ENCODE results near the gene SULT1A2. TPM values are rescaled to one million over a fixed set of nuclear protein-coding genes. Genes with fewer than 3 reads are reported as not detected.

The SULT1A2 gene
- total RNA-seq, 4 donors from 2014 or later: 0.27 to 1.2 TPM; not detected in 2

- Histone ChIP-seq H3K4me1 (no peaks in the 10 kb centered on the region), H3K27ac (no peak overlapping the region), H3K27me3 (no peaks in the 10 kb centered on the region), H3K4me3 (no peak overlapping the region), H3K36me3 (peaks cover 0 to 69% of the 10 kb centered on the region in 2 donors), H3K9me3 (no peaks in the 10 kb centered on the region)
- TF ChIP-seq POLR2AphosphoS5 (IDR thresholded peaks at IDR 0.05): no peak
- TF ChIP-seq CTCF (IDR thresholded peaks at IDR 0.05): no peak
- TF ChIP-seq EP300 (IDR thresholded peaks at IDR 0.05): no peak
- no peak for TF ChIP-seq POLR2A (IDR thresholded peaks at IDR 0.05)
- WGBS, 2 donors (ENCODE audit: low coverage in 1 of 2): 100% methylated on average over 1 of the region's 22 CpGs; no CpG with 5 or more reads in 1 of the 2 donors
- ATAC-seq: no peak
Measured at GRCh38 chr16:28590384-28591340, 6.2 kb downstream of the SULT1A2 start.

GRCh38 chr16:28589930-28590329 is 6.9 kb downstream of the SULT1A2 start:
- H3K27me3 ChIP-seq: no peaks in the 10 kb centered on the region
- H3K4me3 ChIP-seq: no peak overlapping the region
- peaks cover 0 to 76% of the 10 kb centered on the region in 2 donors for H3K36me3 ChIP-seq
- H3K27ac ChIP-seq: no peak overlapping the region
- 78% methylated on average over 3 of the region's 13 CpGs; no CpG with 5 or more reads in 1 of the 2 donors for WGBS, 2 donors (ENCODE audit: low coverage in 1 of 2)
- no peaks in the 10 kb centered on the region for H3K4me1 ChIP-seq
- TF ChIP-seq EP300 (IDR thresholded peaks at IDR 0.05) (no peak), POLR2AphosphoS5 (IDR thresholded peaks at IDR 0.05) (no peak), CTCF (IDR thresholded peaks at IDR 0.05) (no peak), POLR2A (IDR thresholded peaks at IDR 0.05) (no peak)
- H3K9me3 ChIP-seq: no peaks in the 10 kb centered on the region
- ATAC-seq: no peak

GRCh38 chr16:28589069-28589468 is 7.8 kb downstream of the SULT1A2 start:
- 78% methylated on average over 2 of the region's 8 CpGs; no CpG with 5 or more reads in 1 of the 2 donors for WGBS, 2 donors (ENCODE audit: low coverage in 1 of 2)
- Histone ChIP-seq H3K27me3 (no peaks in the 10 kb centered on the region), H3K9me3 (no peaks in the 10 kb centered on the region), H3K27ac (no peak overlapping the region), H3K4me1 (no peaks in the 10 kb centered on the region), H3K36me3 (peaks cover 0 to 85% of the 10 kb centered on the region in 2 donors), H3K4me3 (no peak overlapping the region)
- no peak for ATAC-seq
- TF ChIP-seq CTCF (IDR thresholded peaks at IDR 0.05) (no peak), POLR2AphosphoS5 (IDR thresholded peaks at IDR 0.05) (no peak), EP300 (IDR thresholded peaks at IDR 0.05) (no peak), POLR2A (IDR thresholded peaks at IDR 0.05) (no peak)

- Histone ChIP-seq H3K27me3 (no peaks in the 10 kb centered on the region), H3K9me3 (no peaks in the 10 kb centered on the region), H3K4me1 (no peaks in the 10 kb centered on the region), H3K27ac (no peak overlapping the region), H3K4me3 (no peak overlapping the region), H3K36me3 (peaks cover 0 to 100% of the 10 kb centered on the region in 2 donors)
- ATAC-seq: no peak
- TF ChIP-seq CTCF (IDR thresholded peaks at IDR 0.05) (no peak), POLR2A (IDR thresholded peaks at IDR 0.05) (no peak), POLR2AphosphoS5 (IDR thresholded peaks at IDR 0.05) (no peak), EP300 (IDR thresholded peaks at IDR 0.05) (no peak)
- 87% methylated on average over 3 of the region's 8 CpGs; no CpG with 5 or more reads in 1 of the 2 donors for WGBS, 2 donors (ENCODE audit: low coverage in 1 of 2)
Measured at GRCh38 chr16:28587386-28587785, 9.5 kb downstream of the SULT1A2 start.
